ENCODE measurements around the gene CSNK1E. TPM values are rescaled to one million over a fixed set of nuclear protein-coding genes. Genes with fewer than 3 reads are reported as not detected.

CSNK1E gene
- total and polyA plus RNA-seq, 9 of the 15 experiments (the other 6 are each of a cell fraction or from before 2014, with no cell fraction given), result 2.7 to 70.0 (median 41.3) TPM

DNA sequence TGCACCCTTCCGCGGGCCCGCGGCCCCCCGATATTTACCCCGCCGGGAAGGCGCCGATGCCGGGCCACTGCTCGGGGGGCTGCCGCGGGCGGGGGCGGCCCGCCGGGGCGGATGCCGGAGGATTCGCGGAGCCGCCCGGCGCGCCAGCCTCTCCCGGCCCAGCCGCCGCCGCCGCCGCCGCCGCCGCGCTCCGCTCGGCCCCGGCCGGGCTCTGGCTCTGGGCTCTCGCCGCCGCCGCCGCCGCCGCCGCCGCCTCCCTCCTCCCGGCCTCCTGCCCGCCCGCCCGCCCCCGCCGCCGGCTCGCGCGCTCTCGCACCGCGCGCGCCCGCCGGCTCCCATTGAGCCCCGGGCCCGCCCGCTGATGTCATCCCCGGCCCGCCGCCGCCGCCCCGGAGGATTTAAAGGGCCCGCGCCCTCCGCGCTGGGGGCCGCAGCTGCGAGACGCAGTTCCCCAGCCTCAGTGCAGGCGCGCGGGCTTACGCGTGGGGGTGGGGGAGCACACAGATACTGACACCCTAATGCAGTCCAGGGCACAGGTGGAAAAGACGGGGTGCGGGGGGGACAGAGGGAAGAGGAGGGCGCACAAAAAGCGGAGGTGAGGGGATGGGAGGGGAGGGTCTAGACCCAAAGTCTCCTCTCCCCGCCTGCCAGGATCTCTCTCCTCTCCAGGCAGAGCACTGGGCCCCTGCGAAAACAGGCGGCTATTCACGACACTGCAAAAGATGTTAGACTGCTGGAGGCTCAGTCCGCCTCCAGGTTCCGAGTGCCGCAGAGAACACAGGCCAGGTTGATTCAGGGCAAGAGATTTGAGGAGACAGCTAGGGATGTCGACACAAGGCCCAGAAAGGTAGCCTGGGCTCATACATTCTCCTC, at the start of gene CSNK1E (continued):
- TF ChIP-seq, protein P1, sequence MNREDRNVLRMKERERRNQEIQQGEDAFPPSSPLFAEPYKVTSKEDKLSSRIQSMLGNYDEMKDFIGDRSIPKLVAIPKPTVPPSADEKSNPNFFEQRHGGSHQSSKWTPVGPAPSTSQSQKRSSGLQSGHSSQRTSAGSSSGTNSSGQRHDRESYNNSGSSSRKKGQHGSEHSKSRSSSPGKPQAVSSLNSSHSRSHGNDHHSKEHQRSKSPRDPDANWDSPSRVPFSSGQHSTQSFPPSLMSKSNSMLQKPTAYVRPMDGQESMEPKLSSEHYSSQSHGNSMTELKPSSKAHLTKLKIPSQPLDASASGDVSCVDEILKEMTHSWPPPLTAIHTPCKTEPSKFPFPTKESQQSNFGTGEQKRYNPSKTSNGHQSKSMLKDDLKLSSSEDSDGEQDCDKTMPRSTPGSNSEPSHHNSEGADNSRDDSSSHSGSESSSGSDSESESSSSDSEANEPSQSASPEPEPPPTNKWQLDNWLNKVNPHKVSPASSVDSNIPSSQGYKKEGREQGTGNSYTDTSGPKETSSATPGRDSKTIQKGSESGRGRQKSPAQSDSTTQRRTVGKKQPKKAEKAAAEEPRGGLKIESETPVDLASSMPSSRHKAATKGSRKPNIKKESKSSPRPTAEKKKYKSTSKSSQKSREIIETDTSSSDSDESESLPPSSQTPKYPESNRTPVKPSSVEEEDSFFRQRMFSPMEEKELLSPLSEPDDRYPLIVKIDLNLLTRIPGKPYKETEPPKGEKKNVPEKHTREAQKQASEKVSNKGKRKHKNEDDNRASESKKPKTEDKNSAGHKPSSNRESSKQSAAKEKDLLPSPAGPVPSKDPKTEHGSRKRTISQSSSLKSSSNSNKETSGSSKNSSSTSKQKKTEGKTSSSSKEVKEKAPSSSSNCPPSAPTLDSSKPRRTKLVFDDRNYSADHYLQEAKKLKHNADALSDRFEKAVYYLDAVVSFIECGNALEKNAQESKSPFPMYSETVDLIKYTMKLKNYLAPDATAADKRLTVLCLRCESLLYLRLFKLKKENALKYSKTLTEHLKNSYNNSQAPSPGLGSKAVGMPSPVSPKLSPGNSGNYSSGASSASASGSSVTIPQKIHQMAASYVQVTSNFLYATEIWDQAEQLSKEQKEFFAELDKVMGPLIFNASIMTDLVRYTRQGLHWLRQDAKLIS (CRISPR knock-in tag; IDR thresholded peaks at IDR 0.05), result peak; percentile 57; the same call in 1 of the 2 replicates
- peak; percentile 19 for TF ChIP-seq TAF1 (IDR thresholded peaks at IDR 0.05; ENCODE audit: control insufficient read depth, extremely low read depth, insufficient read depth, low read length, severe bottlenecking)
- peak in 2 of 3 experiments; percentile 43 to 56 for TF ChIP-seq YY1 (IDR thresholded peaks at IDR 0.05; ENCODE audit: borderline replicate concordance in 1 of 3, control insufficient read depth in 1 of 3, extremely low read depth in 1 of 3, insufficient read depth in 3 of 3, insufficient read length in 1 of 3, insufficient replicate concordance in 2 of 3, low read depth in 1 of 3, low read length in 2 of 3)
- 0 out of 2 replicates have a peak, but pooled peaks have one; percentile 22 for TF ChIP-seq CREM (IDR thresholded peaks at IDR 0.05; ENCODE audit: low read depth)
- TF ChIP-seq, protein P2, sequence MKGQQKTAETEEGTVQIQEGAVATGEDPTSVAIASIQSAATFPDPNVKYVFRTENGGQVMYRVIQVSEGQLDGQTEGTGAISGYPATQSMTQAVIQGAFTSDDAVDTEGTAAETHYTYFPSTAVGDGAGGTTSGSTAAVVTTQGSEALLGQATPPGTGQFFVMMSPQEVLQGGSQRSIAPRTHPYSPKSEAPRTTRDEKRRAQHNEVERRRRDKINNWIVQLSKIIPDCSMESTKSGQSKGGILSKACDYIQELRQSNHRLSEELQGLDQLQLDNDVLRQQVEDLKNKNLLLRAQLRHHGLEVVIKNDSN (CRISPR knock-in tag; IDR thresholded peaks at IDR 0.05), result no peak
- peak; percentile 51 for TF ChIP-seq CXXC5 (CRISPR knock-in tag; IDR thresholded peaks at IDR 0.05)
- no peak for TF ChIP-seq ZNF41 (CRISPR knock-in tag; conservative IDR thresholded peaks at IDR 0.05)
- TF ChIP-seq, protein P3, sequence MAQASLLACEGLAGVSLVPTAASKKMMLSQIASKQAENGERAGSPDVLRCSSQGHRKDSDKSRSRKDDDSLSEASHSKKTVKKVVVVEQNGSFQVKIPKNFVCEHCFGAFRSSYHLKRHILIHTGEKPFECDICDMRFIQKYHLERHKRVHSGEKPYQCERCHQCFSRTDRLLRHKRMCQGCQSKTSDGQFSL (CRISPR knock-in tag; IDR thresholded peaks at IDR 0.05), result peak; percentile 63; the same call in 1 of the 2 replicates
- TF ChIP-seq, protein P3 (tag; IDR thresholded peaks at IDR 0.05), result peak in 1 of 2 experiments; percentile 3; a peak in 1 of 4 replicates
